Keratinocyte (primary cell): ENCODE measurements around the gene SLC10A6. TPM values are rescaled to one million over a fixed set of nuclear protein-coding genes. Genes with fewer than 3 reads are reported as not detected.

Experiments used
- DNase-seq: peaks from one replicate; pipeline ENCODE4 v3.0.0-alpha.2; 2011; ENCODE audit warnings: low read depth, missing footprints, low spot score
- FAIRE-seq: peaks from 2 replicates; lab custom pipeline; 2011; peaks lifted over from hg19 to GRCh38; lab: Jason Lieb, UNC
- H2AFZ ChIP-seq: 2 replicates; pipeline ENCODE4 v1.6.0; 2012; ENCODE audit warnings: low read length, control low read depth, inconsistent platforms; ENCODE audit not compliant: control insufficient read depth
- H3K27ac ChIP-seq: 2 replicates; pipeline ENCODE4 v1.5.1; 2011; ENCODE audit warnings: low read length; ENCODE audit not compliant: control insufficient read depth, insufficient read depth
- H3K27me3 ChIP-seq: 3 replicates; pipeline ENCODE4 v1.6.0; 2011; ENCODE audit warnings: low read length; ENCODE audit not compliant: control insufficient read depth, insufficient read depth; ENCODE audit errors: extremely low read depth
- H3K36me3 ChIP-seq, 2 experiments: 2 replicates in 1 of 2; 3 replicates in 1 of 2; pipeline ENCODE4 v1.5.1; 2011; ENCODE audit warnings: low read length in 2 of 2, mild to moderate bottlenecking in 1 of 2; ENCODE audit not compliant: control insufficient read depth in 2 of 2, insufficient read depth in 2 of 2; ENCODE audit errors: extremely low read depth in 1 of 2
- H3K4me1 ChIP-seq: 3 replicates; pipeline ENCODE4 v1.5.1; 2011; ENCODE audit warnings: low read length; ENCODE audit not compliant: control insufficient read depth, insufficient read depth; ENCODE audit errors: extremely low read depth
- H3K4me2 ChIP-seq: 3 replicates; pipeline ENCODE4 v1.6.0; 2011; ENCODE audit warnings: low read depth, low read length; ENCODE audit not compliant: control insufficient read depth, insufficient read depth; ENCODE audit errors: extremely low read depth
- H3K4me3 ChIP-seq, 3 experiments: fragments of 200-600 bp in 1 of 3; sonication (generic) in 1 of 3; 2 replicates in 2 of 3; 3 replicates in 1 of 3; pipeline ENCODE4 v1.5.1; 2011 to 2016; ENCODE audit warnings: low read length in 3 of 3, mild to moderate bottlenecking in 3 of 3, control low read depth in 2 of 3, inconsistent platforms in 1 of 3, low read depth in 1 of 3, mixed read lengths in 1 of 3, mixed run types in 1 of 3, moderate library complexity in 1 of 3; ENCODE audit not compliant: control insufficient read depth in 2 of 3, insufficient read depth in 2 of 3; ENCODE audit errors: extremely low read depth in 1 of 3
- H3K79me2 ChIP-seq: 2 replicates; pipeline ENCODE4 v1.6.0; 2012; ENCODE audit warnings: low read length; ENCODE audit not compliant: control insufficient read depth, insufficient read depth
- H3K9ac ChIP-seq: 3 replicates; pipeline ENCODE4 v1.6.0; 2011; ENCODE audit warnings: low read length; ENCODE audit not compliant: control insufficient read depth, insufficient read depth; ENCODE audit errors: extremely low read depth
- H3K9me1 ChIP-seq: 3 replicates; pipeline ENCODE4 v1.6.0; 2011; ENCODE audit warnings: low read length; ENCODE audit not compliant: control insufficient read depth, insufficient read depth; ENCODE audit errors: extremely low read depth
- H3K9me3 ChIP-seq: 2 replicates; pipeline ENCODE4 v1.5.1; 2012; ENCODE audit warnings: low read depth, low read length; ENCODE audit not compliant: control insufficient read depth
- H4K20me1 ChIP-seq: 3 replicates; pipeline ENCODE4 v1.6.0; 2011; ENCODE audit warnings: low read length; ENCODE audit not compliant: control insufficient read depth, insufficient read depth; ENCODE audit errors: extremely low read depth
- CTCF ChIP-seq, 3 experiments: IDR thresholded peaks in 1 of 3; conservative IDR thresholded peaks in 1 of 3; optimal IDR thresholded peaks in 1 of 3; 2 replicates in 2 of 3; 3 replicates in 1 of 3; pipeline versions ENCODE3 to v1.5.1; 2011; ENCODE audit warnings: low read length in 3 of 3, mild to moderate bottlenecking in 3 of 3, moderate library complexity in 2 of 3, control low read depth in 1 of 3, inconsistent platforms in 1 of 3; ENCODE audit not compliant: insufficient read depth in 2 of 3; ENCODE audit errors: extremely low read depth in 1 of 3
- EZH2 ChIP-seq: IDR thresholded peaks from one replicate; pipeline ENCODE4 v1.6.1; 2012; ENCODE audit warnings: inconsistent platforms, mild to moderate bottlenecking, low read length, moderate library complexity
- dilution Hi-C: fragments of 300-500 bp; cut with MboI; formaldehyde crosslinking; loops from one replicate; pipeline ENCODE4 v1.7.0; 2020; ENCODE audit warnings: low sequenced_read_pairs; ENCODE audit not compliant: extremely low pct_ligation_motif_present
- polyA plus RNA-seq, 5 experiments: library from polyadenylated mRNA; depleted of rRNA in 3 of 5; stranded (reverse) in 3 of 5; stranded (forward) in 1 of 5; unstranded in 1 of 5; fragments of >200 nt; gene quantifications; 1 replicate in 1 of 5; 2 replicates in 3 of 5; 3 replicates in 1 of 5; pipeline versions ENCODE4 v1.2.1 to v1.2.3, GENCODE V29; 2011 to 2012; ENCODE audit warnings: missing spikeins in 2 of 5, low read depth in 1 of 5, low replicate concordance in 1 of 5

SLC10A6 gene
- polyA plus RNA-seq, 1 donor (not counting 4 experiments of a cell fraction or from before 2014, with no cell fraction given): 27.7 TPM

GRCh38 chr4:86845593-86845992 is 3.6 kb downstream of the SLC10A6 start:
- no peaks in the 10 kb centered on the region for H3K27me3 ChIP-seq
- H3K9ac ChIP-seq: peak overlapping the region; percentile 87
- peak overlapping the region; percentile 95 for H3K4me2 ChIP-seq
- H3K9me3 ChIP-seq: no peaks in the 10 kb centered on the region
- H4K20me1 ChIP-seq: no peaks in the 10 kb centered on the region
- TF ChIP-seq EZH2 (no peak), CTCF (optimal IDR thresholded peaks at IDR 0.05 in 1 of 3, IDR thresholded peaks at IDR 0.05 in 1 of 3, conservative IDR thresholded peaks at IDR 0.05 in 1 of 3; ENCODE audit: extremely low read depth in 1 of 3, insufficient read depth in 2 of 3, low read length in 3 of 3) (no peak)
- peak overlapping the region; percentile 42 to 82 (median 52) for H3K4me3 ChIP-seq
- dilution Hi-C loops: no loop called here
- peak overlapping the region; percentile 96 for H3K27ac ChIP-seq
- DNase-seq: peak; percentile 96
- H3K9me1 ChIP-seq: no peaks in the 10 kb centered on the region
- peak; percentile 100 for FAIRE-seq
- peaks cover 74% of the 10 kb centered on the region for H3K4me1 ChIP-seq
- H2AFZ ChIP-seq: no peak overlapping the region
- H3K36me3 ChIP-seq: peaks cover 3 to 7% of the 10 kb centered on the region in 2 experiments
- peaks cover 69% of the 10 kb centered on the region for H3K79me2 ChIP-seq

DNA sequence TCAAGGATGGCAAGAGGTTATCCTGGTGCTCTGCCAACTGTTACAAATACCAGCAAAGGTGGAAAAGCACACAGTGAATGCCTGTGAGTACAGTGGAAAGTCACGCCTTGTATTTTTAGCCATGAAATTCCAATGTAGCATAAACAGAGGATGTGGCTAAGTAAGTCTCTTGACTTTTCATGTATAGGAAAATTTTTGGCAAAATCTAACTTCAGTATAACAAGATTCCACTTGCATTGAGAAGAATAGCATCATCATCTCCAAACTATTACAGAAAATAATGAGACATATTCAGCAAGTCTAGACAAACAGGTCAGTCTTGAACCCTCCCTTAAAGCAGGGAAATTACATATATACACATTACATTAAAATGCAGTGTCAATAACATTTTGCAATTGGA is 7.9 kb downstream of the SLC10A6 start:
- Histone ChIP-seq H3K27ac (peak overlapping the region; percentile 97), H3K79me2 (peaks cover 65% of the 10 kb centered on the region), H3K9me1 (no peaks in the 10 kb centered on the region), H3K9me3 (no peaks in the 10 kb centered on the region), H3K27me3 (no peaks in the 10 kb centered on the region), H3K4me3 (peak overlapping the region in 2 of 3 experiments; percentile 52 to 60), H3K9ac (peak overlapping the region; percentile 66), H3K4me1 (peaks cover 74% of the 10 kb centered on the region), H3K36me3 (peaks cover 3 to 12% of the 10 kb centered on the region in 2 experiments), H3K4me2 (peak overlapping the region; percentile 90), H4K20me1 (no peaks in the 10 kb centered on the region), H2AFZ (no peak overlapping the region)
- no peak for TF ChIP-seq CTCF (optimal IDR thresholded peaks at IDR 0.05 in 1 of 3, IDR thresholded peaks at IDR 0.05 in 1 of 3, conservative IDR thresholded peaks at IDR 0.05 in 1 of 3; ENCODE audit: extremely low read depth in 1 of 3, insufficient read depth in 2 of 3, low read length in 3 of 3)
- dilution Hi-C loops: no loop called here
- DNase-seq (no peak), FAIRE-seq (peak; percentile 99)
